T-cell (primary cell): ENCODE measurements around the gene SPRED3. TPM values are rescaled to one million over a fixed set of nuclear protein-coding genes. Genes with fewer than 3 reads are reported as not detected.

ENCODE experiments used
- ATAC-seq, 4 experiments: fragments of 200-7000 bp in 3 of 4; fragments of 150-1000 bp in 1 of 4; cut with Tn5 transposase; replicated peaks in 1 of 4; 1 replicate in 3 of 4; 2 replicates in 1 of 4; pipeline ENCODE4 v1.10.0; 2021; ENCODE audit warnings: moderate library complexity in 3 of 4, mild to moderate bottlenecking in 2 of 4, moderate number of reproducible peaks in 1 of 4
- CTCF ChIA-PET, 2 donors: fragments of 300-600 bp; sonication (Branson Sonifier 250); formaldehyde crosslinking; loops; one replicate each; lab custom pipeline; 2022; ENCODE audit warnings: antibody characterized with exemption in 2 of 2; lab: Charles Lee
- POLR2A ChIA-PET, 2 donors: fragments of 300-600 bp; sonication (Branson Sonifier 250); formaldehyde crosslinking; loops; one replicate each; lab custom pipeline; 2022; ENCODE audit warnings: antibody characterized with exemption in 2 of 2; lab: Charles Lee
- DNase-seq, 35 experiments: peaks; one replicate each; pipeline versions ENCODE4 v3.0.0 to v3.0.0-alpha.2; 2013 to 2023
- H3K27ac ChIP-seq: one replicate; pipeline ENCODE4 v1.5.1; 2013; ENCODE audit warnings: low read length
- H3K27me3 ChIP-seq, 2 experiments: replicated peaks in 1 of 2; 1 replicate in 1 of 2; 2 replicates in 1 of 2; pipeline versions ENCODE4 v1.6.1 to v1.7.0; 2013; ENCODE audit warnings: low read length in 1 of 2, mixed read lengths in 1 of 2; ENCODE audit not compliant: control insufficient read depth in 2 of 2, insufficient read depth in 2 of 2; ENCODE audit errors: extremely low read depth in 1 of 2
- H3K36me3 ChIP-seq, 2 donors: 1 replicate in 1 of 2; 2 replicates in 1 of 2; pipeline versions ENCODE4 v1.6.1 to v1.7.0; 2013; ENCODE audit warnings: low read length in 1 of 2; ENCODE audit not compliant: control insufficient read depth in 2 of 2, insufficient read depth in 1 of 2; ENCODE audit errors: extremely low read depth in 1 of 2
- H3K4me1 ChIP-seq, 2 experiments: 1 replicate in 1 of 2; 2 replicates in 1 of 2; pipeline versions ENCODE4 v1.6.1 to v1.7.0; 2013; ENCODE audit warnings: low read length in 2 of 2, mixed read lengths in 1 of 2; ENCODE audit not compliant: insufficient read depth in 2 of 2, control insufficient read depth in 1 of 2; ENCODE audit errors: extremely low read depth in 1 of 2
- H3K4me3 ChIP-seq, 2 donors: 1 replicate in 1 of 2; 2 replicates in 1 of 2; pipeline versions ENCODE4 v1.5.1 to v1.7.0; 2013; ENCODE audit warnings: mild to moderate bottlenecking in 2 of 2, low read length in 1 of 2, moderate library complexity in 1 of 2; ENCODE audit not compliant: control insufficient read depth in 1 of 2; ENCODE audit errors: extremely low read depth in 1 of 2
- H3K9me3 ChIP-seq: 2 replicates; pipeline ENCODE4 v1.7.0; 2013
- H3K27ac Mint-ChIP-seq, 2 donors: one replicate each; pipeline ENCODE4 v1.8.0; 2020 to 2021; ENCODE audit warnings: mild to moderate bottlenecking in 2 of 2, mixed read lengths in 2 of 2
- H3K27me3 Mint-ChIP-seq, 2 donors: one replicate each; pipeline ENCODE4 v1.8.0; 2021 to 2022; ENCODE audit warnings: mixed read lengths in 2 of 2
- H3K36me3 Mint-ChIP-seq: one replicate; pipeline ENCODE4 v1.8.0; 2021; ENCODE audit warnings: mixed read lengths
- H3K4me1 Mint-ChIP-seq, 3 donors: one replicate each; pipeline ENCODE4 v1.8.0; 2020 to 2022; ENCODE audit warnings: mixed read lengths in 3 of 3, mild to moderate bottlenecking in 1 of 3
- H3K4me3 Mint-ChIP-seq, 3 donors: one replicate each; pipeline ENCODE4 v1.8.0; 2020 to 2022; ENCODE audit warnings: mild to moderate bottlenecking in 3 of 3, mixed read lengths in 3 of 3, moderate library complexity in 3 of 3
- H3K9me3 Mint-ChIP-seq, 3 donors: one replicate each; pipeline ENCODE4 v1.8.0; 2020 to 2022; ENCODE audit warnings: mixed read lengths in 3 of 3
- WGBS: methylation state at CpG from one replicate; pipeline ENCODE4 v1.1.5; 2013; ENCODE audit warnings: missing lambda C conversion rate; ENCODE audit not compliant: insufficient coverage; 5-methylcytosine and 5-hydroxymethylcytosine counted together
- total RNA-seq, 35 experiments: library from RNA in 6 of 35; stranded (reverse) in 6 of 35; fragments of 120-200 nt in 1 of 35; gene quantifications; one replicate each; pipeline versions ENCODE4 v1.2.1 to v1.2.4 and lab custom pipeline; 2013 to 2026

Gene SPRED3
- total RNA-seq, 5 donors from 2014 or later (not counting 1 experiment from before 2014, with no cell fraction given) = 0.93 to 2.9 (median 2.1) TPM

DNA sequence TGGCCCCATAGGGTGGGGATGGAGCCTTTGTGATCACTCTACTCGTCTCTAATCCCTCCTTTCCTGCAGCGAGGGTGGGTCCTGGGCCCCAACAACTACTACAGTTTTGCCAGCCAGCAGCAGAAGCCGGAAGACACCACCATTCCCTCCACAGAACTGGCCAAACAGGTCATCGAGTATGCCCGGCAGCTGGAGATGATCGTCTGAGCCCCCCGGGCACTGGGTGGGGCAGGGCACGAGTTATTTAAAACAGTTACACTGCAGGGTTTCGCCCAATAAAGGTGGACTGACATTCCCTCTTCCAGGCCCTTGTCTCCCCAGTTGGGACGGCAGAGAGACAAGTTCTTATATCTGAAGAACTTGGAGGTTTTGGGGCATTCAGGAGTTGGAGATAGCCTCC lies 5.3 kb upstream of the SPRED3 start:
- WGBS = 88% methylated on average over 6 of the region's 10 CpGs

DNA sequence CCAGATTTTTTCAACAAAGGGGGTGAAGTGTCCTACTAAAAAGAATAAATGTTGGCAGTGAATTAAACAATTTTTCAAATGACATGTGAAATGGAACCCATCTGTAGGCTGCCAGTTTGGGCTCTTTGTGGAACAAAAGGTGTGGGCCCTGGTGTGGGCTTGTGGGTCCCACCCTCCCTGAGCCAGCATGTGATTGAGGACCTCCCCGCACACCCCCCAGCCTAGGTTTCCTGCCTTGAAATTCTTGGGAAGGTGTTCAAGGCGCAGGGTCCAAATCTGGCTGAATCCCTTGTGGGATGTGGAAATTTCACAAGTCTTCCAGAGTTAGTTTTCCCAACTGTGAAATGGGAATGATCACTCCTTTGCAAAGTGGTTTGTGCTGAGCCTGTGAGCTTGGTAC lies 4.8 kb upstream of the SPRED3 start:
- ATAC-seq (no peak), DNase-seq (no peak)
- Mint-ChIP-seq H3K27me3 (peaks cover 7 to 13% of the 10 kb centered on the region in 2 donors), H3K4me1 (peaks cover 12 to 27% (median 21%) of the 10 kb centered on the region in 3 donors), H3K27ac (no peak overlapping the region), H3K36me3 (peaks cover 56% of the 10 kb centered on the region), H3K4me3 (no peak overlapping the region), H3K9me3 (no peaks in the 10 kb centered on the region)
- WGBS = 100% methylated on average over 1 of the region's 2 CpGs
- H3K27me3 ChIP-seq = peaks cover 0 to 57% of the 10 kb centered on the region in 2 experiments
- H3K4me3 ChIP-seq = no peak overlapping the region
- no peak overlapping the region for H3K27ac ChIP-seq
- ChIA-PET CTCF (interaction anchor here in 1 of 2 donors (0.6 kb wide), 1 partner anchor 59 kb away, joined by 7 read pairs; no protein-coding TSS in a partner anchor), POLR2A (no interaction called here)
- H3K4me1 ChIP-seq = peaks cover 2 to 38% of the 10 kb centered on the region in 2 experiments
- peaks cover 16 to 55% of the 10 kb centered on the region in 2 donors for H3K36me3 ChIP-seq
- H3K9me3 ChIP-seq = no peaks in the 10 kb centered on the region

More for the DNA sequence above, 5.3 kb upstream of the SPRED3 start:
- Histone ChIP-seq H3K36me3 (peaks cover 16 to 55% of the 10 kb centered on the region in 2 donors), H3K4me1 (peaks cover under 1 to 33% of the 10 kb centered on the region in 2 experiments), H3K27me3 (peaks cover 0 to 54% of the 10 kb centered on the region in 2 experiments), H3K27ac (no peak overlapping the region), H3K4me3 (no peak overlapping the region), H3K9me3 (no peaks in the 10 kb centered on the region)
- ATAC-seq (no peak), DNase-seq (no peak)
- Mint-ChIP-seq H3K36me3 (peaks cover 56% of the 10 kb centered on the region), H3K27ac (no peak overlapping the region), H3K9me3 (no peaks in the 10 kb centered on the region), H3K4me3 (no peak overlapping the region), H3K4me1 (peaks cover 11 to 25% (median 19%) of the 10 kb centered on the region in 3 donors), H3K27me3 (peaks cover 7 to 12% of the 10 kb centered on the region in 2 donors)
- CTCF ChIA-PET = no interaction called here
- POLR2A ChIA-PET = no interaction called here

DNA sequence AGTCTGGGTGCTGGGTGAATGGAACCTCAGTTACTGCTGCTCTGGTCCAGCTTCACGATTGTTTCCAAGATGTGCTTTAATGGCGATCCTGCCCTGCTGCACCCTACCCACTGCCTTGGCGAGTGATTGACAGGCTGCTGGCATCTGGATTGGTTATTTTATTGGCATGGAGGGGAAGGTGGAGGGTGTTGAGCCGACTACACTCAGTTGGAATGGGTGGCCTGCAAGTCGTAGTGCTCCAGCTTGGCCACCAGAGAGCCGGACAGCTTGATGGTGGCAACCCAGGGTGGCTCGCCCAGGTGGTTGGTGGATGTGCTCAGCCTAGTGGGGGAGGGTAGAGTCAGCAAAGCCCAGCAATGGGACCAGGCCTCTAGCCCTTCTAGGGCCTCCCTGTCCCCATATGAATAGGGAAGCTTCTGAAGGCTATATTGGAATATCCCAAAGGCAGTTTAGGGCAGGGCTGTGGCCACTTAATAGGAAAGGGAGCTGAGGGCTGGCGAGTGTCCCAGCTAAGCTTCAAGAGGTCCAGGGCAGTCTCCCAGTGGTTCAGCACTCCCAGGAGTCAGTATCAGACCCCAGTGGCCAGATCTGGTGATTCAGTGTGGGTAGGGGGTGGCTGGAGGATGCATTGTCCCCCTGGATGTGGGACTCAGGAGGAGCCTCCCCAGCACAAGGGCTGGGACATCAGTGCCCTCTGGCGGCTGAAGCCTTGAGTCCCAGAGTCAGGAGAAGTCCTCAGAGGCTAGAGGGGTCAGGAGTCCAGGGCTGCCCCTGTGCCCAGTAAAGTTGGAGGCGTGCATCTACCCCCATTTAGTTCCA lies 4.1 kb upstream of the SPRED3 start:
- H3K27ac Mint-ChIP-seq = no peak overlapping the region
- CTCF ChIA-PET = no interaction called here
- H3K36me3 Mint-ChIP-seq = peaks cover 49% of the 10 kb centered on the region

DNA sequence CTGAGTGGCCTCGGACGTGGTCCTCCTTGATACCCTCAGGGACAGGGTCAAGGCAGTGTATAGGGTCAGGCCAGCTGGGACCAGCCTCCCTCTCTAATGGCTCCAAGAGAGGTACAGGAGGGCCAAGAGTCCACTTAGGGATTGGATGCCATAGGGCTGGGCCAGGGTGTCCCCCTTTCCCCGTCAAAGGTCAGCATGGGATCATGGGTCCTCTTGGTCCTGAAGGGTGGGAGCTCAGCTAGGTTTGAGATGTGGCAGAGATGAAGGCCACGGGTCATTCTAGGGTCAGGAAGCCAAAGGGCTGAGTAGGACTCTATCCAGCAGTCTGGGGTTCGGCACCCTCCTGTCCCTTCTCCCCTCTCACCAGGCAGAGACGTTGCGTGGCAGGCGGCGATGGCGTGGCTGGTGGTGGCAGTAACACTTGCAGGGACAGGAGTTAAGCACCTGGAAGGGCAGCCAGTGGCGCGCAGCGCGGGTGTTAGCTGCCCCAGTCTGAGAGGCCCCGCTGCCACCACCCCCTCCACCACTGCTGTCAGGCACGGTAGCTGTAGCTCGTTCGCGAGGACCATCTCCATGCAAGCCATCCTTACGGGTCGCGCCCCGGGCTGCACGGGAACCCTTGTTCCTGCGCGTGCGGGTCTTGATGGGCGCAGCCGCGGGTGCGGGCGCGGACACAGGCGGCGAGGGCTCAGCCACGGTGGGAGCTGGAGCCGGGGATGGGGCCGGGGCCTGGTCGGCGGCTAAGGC lies 3.3 kb upstream of the SPRED3 start:
- CTCF ChIA-PET = interaction anchor here in 1 of 2 donors (0.5 kb wide), 1 partner anchor 476 kb away, joined by 3 read pairs; no protein-coding TSS in a partner anchor
- POLR2A ChIA-PET = no interaction called here
- no peaks in the 10 kb centered on the region for H3K9me3 Mint-ChIP-seq
- no peak overlapping the region for H3K27ac Mint-ChIP-seq
- DNase-seq (no peak), ATAC-seq (no peak)
- peaks cover 9 to 14% of the 10 kb centered on the region in 2 donors for H3K27me3 Mint-ChIP-seq
- peaks cover 42% of the 10 kb centered on the region for H3K36me3 Mint-ChIP-seq
- H3K4me1 ChIP-seq = peaks cover 2 to 43% of the 10 kb centered on the region in 2 experiments
- WGBS = 92% methylated on average over 30 of the region's 40 CpGs
- no peaks in the 10 kb centered on the region for H3K9me3 ChIP-seq
- H3K27ac ChIP-seq = no peak overlapping the region
- peaks cover 9 to 40% of the 10 kb centered on the region in 2 donors for H3K36me3 ChIP-seq
- no peak overlapping the region for H3K4me3 ChIP-seq
- H3K4me1 Mint-ChIP-seq = peaks cover 13 to 30% (median 28%) of the 10 kb centered on the region in 3 donors
- peaks cover 0 to 58% of the 10 kb centered on the region in 2 experiments for H3K27me3 ChIP-seq
- H3K4me3 Mint-ChIP-seq = no peak overlapping the region

More for the DNA sequence above, 4.1 kb upstream of the SPRED3 start:
- Mint-ChIP-seq H3K9me3 (no peaks in the 10 kb centered on the region), H3K4me3 (no peak overlapping the region), H3K27me3 (peaks cover 7 to 13% of the 10 kb centered on the region in 2 donors), H3K4me1 (peaks cover 13 to 26% (median 25%) of the 10 kb centered on the region in 3 donors)
- H3K4me3 ChIP-seq = no peak overlapping the region
- no peak overlapping the region for H3K27ac ChIP-seq
- H3K4me1 ChIP-seq = peaks cover 2 to 40% of the 10 kb centered on the region in 2 experiments
- DNase-seq = no peak
- POLR2A ChIA-PET = no interaction called here
- H3K27me3 ChIP-seq = peaks cover 0 to 58% of the 10 kb centered on the region in 2 experiments
- ATAC-seq = no peak
- 90% methylated on average over 7 of the region's 10 CpGs for WGBS
- H3K36me3 ChIP-seq = peaks cover 10 to 48% of the 10 kb centered on the region in 2 donors
- no peaks in the 10 kb centered on the region for H3K9me3 ChIP-seq

DNA sequence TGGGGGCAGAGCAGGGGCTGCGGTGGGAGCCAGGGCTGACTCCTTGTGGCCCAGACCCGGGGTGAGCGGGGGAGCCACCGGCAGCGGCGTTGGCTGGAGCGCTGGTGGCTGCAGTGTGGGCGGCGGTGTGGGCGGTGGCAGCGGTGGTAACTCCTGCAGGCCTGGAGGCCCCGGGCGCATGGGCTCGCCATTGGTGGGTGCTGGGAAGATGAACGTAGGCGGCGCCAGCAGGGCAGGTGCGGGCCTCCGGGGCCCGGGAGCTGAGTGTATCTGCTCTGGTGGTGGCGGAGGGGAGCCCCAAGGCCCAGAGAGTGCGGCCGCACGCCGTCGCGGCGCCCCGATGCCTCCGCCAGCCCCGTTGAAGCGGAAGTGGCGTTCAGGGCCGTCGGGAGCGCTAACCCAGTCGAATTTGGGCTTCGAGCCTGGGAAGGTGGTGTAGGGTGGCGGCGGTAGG lies 2.7 kb upstream of the SPRED3 start:
- H3K27me3 Mint-ChIP-seq = peaks cover 9 to 13% of the 10 kb centered on the region in 2 donors
- ChIA-PET CTCF (interaction anchor here in 1 of 2 donors (0.5 kb wide), 1 partner anchor 475 kb away, joined by 3 read pairs; no protein-coding TSS in a partner anchor), POLR2A (no interaction called here)
- Histone ChIP-seq H3K27ac (no peak overlapping the region), H3K4me3 (peak overlapping the region in 1 of 2 donors; percentile 29), H3K9me3 (no peaks in the 10 kb centered on the region), H3K4me1 (peaks cover 2 to 43% of the 10 kb centered on the region in 2 experiments), H3K36me3 (peaks cover 9 to 34% of the 10 kb centered on the region in 2 donors), H3K27me3 (peaks cover 0 to 58% of the 10 kb centered on the region in 2 experiments)
- peaks cover 13 to 30% (median 29%) of the 10 kb centered on the region in 3 donors for H3K4me1 Mint-ChIP-seq
- H3K4me3 Mint-ChIP-seq = peak overlapping the region in 1 of 3 donors; percentile 39
- H3K36me3 Mint-ChIP-seq = peaks cover 40% of the 10 kb centered on the region
- no peak overlapping the region for H3K27ac Mint-ChIP-seq
- H3K9me3 Mint-ChIP-seq = no peaks in the 10 kb centered on the region
- ATAC-seq (no peak), DNase-seq (peak in 1 of 35 experiments; percentile 27)
- 62% methylated on average over 19 of the region's 40 CpGs for WGBS
